HEK293T (cell line): ENCODE measurements around the gene NXNL1.

ENCODE experiments used
- CTCF ChIA-PET: fragments of 350-600 bp; formaldehyde crosslinking; extraction: SDS; loops from one replicate; lab custom pipeline; 2021; ENCODE audit warnings: antibody characterized with exemption, inconsistent platforms; lab: Yijun Ruan, JAX
- POLR2A ChIA-PET: fragments of 350-600 bp; formaldehyde crosslinking; extraction: SDS; loops from one replicate; lab custom pipeline; 2020; ENCODE audit warnings: antibody characterized with exemption, inconsistent platforms; lab: Yijun Ruan, JAX
- DNase-seq: peaks from one replicate; pipeline ENCODE4 v3.0.0; 2012; ENCODE audit warnings: mixed read lengths; ENCODE audit errors: extremely low spot score
- ARNT ChIP-seq: fragments of 450-650 bp; IDR thresholded peaks from 2 replicates; pipeline ENCODE4 v1.6.1; 2017; ENCODE audit warnings: mild to moderate bottlenecking
- BHLHE40 ChIP-seq: fragments of 450-650 bp; IDR thresholded peaks from 2 replicates; pipeline ENCODE4 v1.6.1; 2016; ENCODE audit warnings: mild to moderate bottlenecking, moderate library complexity, borderline replicate concordance
- CTBP1 ChIP-seq: fragments of 450-650 bp; IDR thresholded peaks from 2 replicates; pipeline ENCODE4 v1.6.1; 2016; ENCODE audit warnings: borderline replicate concordance
- ELF4 ChIP-seq: fragments of 450-650 bp; IDR thresholded peaks from 2 replicates; pipeline ENCODE4 v1.6.1; 2017; ENCODE audit warnings: antibody characterized with exemption
- FOXA1 ChIP-seq: fragments of 450-650 bp; IDR thresholded peaks from 2 replicates; pipeline ENCODE4 v1.6.1; 2016; ENCODE audit warnings: mild to moderate bottlenecking
- FOXK2 ChIP-seq: fragments of 450-650 bp; IDR thresholded peaks from 2 replicates; pipeline ENCODE4 v1.6.1; 2016; ENCODE audit warnings: mild to moderate bottlenecking
- FOXM1 ChIP-seq: fragments of 450-650 bp; IDR thresholded peaks from 2 replicates; pipeline ENCODE4 v1.6.1; 2017; ENCODE audit warnings: mild to moderate bottlenecking, borderline replicate concordance
- HDGF ChIP-seq: fragments of 450-650 bp; IDR thresholded peaks from 2 replicates; pipeline ENCODE4 v1.6.1; 2017; ENCODE audit warnings: antibody characterized with exemption, borderline replicate concordance
- L3MBTL2 ChIP-seq: fragments of 450-650 bp; conservative IDR thresholded peaks from 2 replicates; pipeline ENCODE4 v1.6.1; 2016; ENCODE audit warnings: mild to moderate bottlenecking
- LEF1 ChIP-seq: fragments of 450-650 bp; IDR thresholded peaks from 2 replicates; pipeline ENCODE4 v1.6.1; 2017; ENCODE audit warnings: mild to moderate bottlenecking, borderline replicate concordance
- NFRKB ChIP-seq: fragments of 450-650 bp; IDR thresholded peaks from 2 replicates; pipeline ENCODE4 v1.6.1; 2016; ENCODE audit warnings: mild to moderate bottlenecking, moderate library complexity
- PKNOX1 ChIP-seq: fragments of 450-650 bp; IDR thresholded peaks from 2 replicates; pipeline ENCODE4 v1.6.1; 2016
- SP1 ChIP-seq: fragments of 450-650 bp; IDR thresholded peaks from 2 replicates; pipeline ENCODE4 v1.6.1; 2017
- SUZ12 ChIP-seq: fragments of 450-650 bp; IDR thresholded peaks from 2 replicates; pipeline ENCODE4 v1.6.1; 2016; ENCODE audit warnings: mild to moderate bottlenecking
- TARDBP ChIP-seq: fragments of 450-650 bp; IDR thresholded peaks from 2 replicates; pipeline ENCODE4 v1.6.1; 2016
- ZNF384 ChIP-seq: fragments of 450-650 bp; IDR thresholded peaks from 2 replicates; pipeline ENCODE4 v1.6.1; 2016

Gene NXNL1

DNA sequence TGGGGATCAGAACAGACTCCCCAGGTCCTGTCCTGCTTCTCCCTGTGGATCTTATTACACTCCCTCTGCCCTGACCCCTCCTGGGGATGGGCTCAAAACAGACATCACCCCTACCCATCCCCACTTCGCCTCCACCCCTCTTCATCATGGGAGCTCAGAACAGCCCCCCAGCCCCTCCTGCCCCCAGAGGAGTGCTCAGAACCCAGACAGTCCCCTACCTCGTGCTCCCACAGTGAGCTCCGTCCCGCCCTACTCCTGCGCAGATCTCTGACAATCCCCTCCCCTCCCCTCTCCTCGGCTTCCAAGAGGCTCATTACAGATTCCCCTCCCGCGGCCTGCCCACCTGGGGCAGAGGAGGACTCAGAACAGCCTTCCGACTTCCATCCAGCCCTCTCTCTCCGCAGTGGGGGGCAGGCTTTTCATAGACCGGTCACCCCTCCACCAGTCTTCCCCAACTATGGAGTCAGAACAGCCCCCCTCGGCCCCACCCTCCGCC is 6.1 kb downstream of the NXNL1 start:
- DNase-seq, result no peak
- TF ChIP-seq TARDBP, result no peak
- no peak for TF ChIP-seq ARNT
- no peak for TF ChIP-seq HDGF
- no peak for TF ChIP-seq SP1
- no peak for TF ChIP-seq NFRKB
- no peak for TF ChIP-seq ELF4
- no peak for TF ChIP-seq BHLHE40
- TF ChIP-seq SUZ12, result no peak
- TF ChIP-seq LEF1, result no peak
- no peak for TF ChIP-seq L3MBTL2
- no peak for TF ChIP-seq PKNOX1
- no peak for TF ChIP-seq ZNF384
- TF ChIP-seq CTBP1, result no peak
- no peak for TF ChIP-seq FOXA1
- TF ChIP-seq FOXM1, result no peak
- TF ChIP-seq FOXK2, result no peak
- POLR2A ChIA-PET, result no interaction called here
- CTCF ChIA-PET, result interaction anchor here (0.6 to 1.4 kb wide), 2 partner anchors 41 to 119 kb away, joined by 4 read pairs; no protein-coding TSS in a partner anchor

GRCh38 chr19:17451820-17452219 is 8.9 kb downstream of the NXNL1 start:
- ChIA-PET CTCF (interaction anchor here (0.6 to 0.8 kb wide), 3 partner anchors 11 to 33 kb away, joined by 3 to 4 read pairs (median 3); no protein-coding TSS in a partner anchor), POLR2A (no interaction called here)
- no peak for TF ChIP-seq TARDBP
- no peak for TF ChIP-seq ELF4
- no peak for DNase-seq

DNA sequence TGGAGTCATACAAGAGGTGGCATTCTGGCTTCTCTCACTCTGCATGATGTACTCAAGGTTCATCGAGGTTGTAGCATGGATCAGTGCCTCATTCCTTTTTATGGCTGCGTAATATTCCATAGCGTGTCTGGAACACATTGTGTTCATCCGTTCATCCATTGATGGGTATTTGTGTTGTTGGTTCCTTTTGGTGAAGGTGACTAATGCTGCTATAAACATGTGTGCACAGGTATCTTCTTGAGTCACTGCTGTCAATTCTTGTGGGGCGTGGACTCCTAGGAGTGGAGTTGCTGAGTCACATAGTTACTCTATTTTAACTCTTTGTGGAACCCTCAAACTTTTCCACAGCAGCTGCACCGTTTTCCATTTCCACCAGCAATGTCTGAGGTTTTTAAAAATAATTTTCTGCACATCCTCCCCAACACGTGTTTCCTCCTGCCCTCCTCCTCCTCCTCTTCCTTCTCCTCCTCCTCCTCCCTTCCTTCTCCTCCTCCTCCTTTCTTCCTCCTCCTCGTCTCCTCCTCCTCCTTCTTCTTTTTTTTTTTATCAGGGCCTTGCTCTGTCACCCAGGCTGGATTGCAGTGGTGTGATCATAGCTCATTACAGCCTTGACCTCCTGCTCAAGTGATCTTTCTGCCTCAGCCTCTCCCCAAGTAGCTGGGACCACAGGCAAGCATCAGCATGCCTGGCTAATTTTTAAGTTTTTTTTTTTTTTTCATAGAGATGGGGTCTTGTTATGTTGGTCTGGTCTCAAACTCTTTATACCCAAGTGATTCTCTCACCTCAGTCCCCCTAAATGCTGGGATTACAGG is 10.3 kb downstream of the NXNL1 start:
- TF ChIP-seq SUZ12 (no peak), LEF1 (no peak), FOXA1 (no peak), ARNT (no peak), HDGF (no peak), BHLHE40 (no peak), L3MBTL2 (no peak), PKNOX1 (no peak), ELF4 (no peak), ZNF384 (no peak), FOXK2 (no peak), FOXM1 (no peak), CTBP1 (no peak), NFRKB (no peak)
- no peak for DNase-seq
- POLR2A ChIA-PET, result no interaction called here
- CTCF ChIA-PET, result interaction anchor here (0.6 to 0.7 kb wide), 3 partner anchors 10 to 211 kb away, joined by 3 to 5 read pairs (median 4); no protein-coding TSS in a partner anchor

- POLR2A ChIA-PET, result interaction anchor here (1.8 kb wide), 1 partner anchor 318 kb away, joined by 5 read pairs; no protein-coding TSS in a partner anchor
These were observed 12.4 kb downstream of the NXNL1 start, which contains the start of gene TMEM221 for GRCh38 chr19:17448131-17448967. Gene TMEM221, minus strand, starts transcription at chr19:17448668. Its CDS starts 206 bp downstream, at chr19:17448462.

GRCh38 chr19:17447704-17448130 is 13.0 kb downstream of the NXNL1 start:
- no peak for DNase-seq
- ChIA-PET CTCF (interaction anchor here (0.9 to 1.5 kb wide), 5 partner anchors 10 to 319 kb away, joined by 3 to 6 read pairs (median 4); no protein-coding TSS in a partner anchor), POLR2A (interaction anchor here (1.8 kb wide), 1 partner anchor 319 kb away, joined by 5 read pairs; no protein-coding TSS in a partner anchor)
- TF ChIP-seq ZNF384, result no peak
- no peak for TF ChIP-seq FOXK2
- TF ChIP-seq BHLHE40, result no peak
- TF ChIP-seq FOXA1, result no peak
- TF ChIP-seq NFRKB, result no peak
- no peak for TF ChIP-seq SP1
- no peak for TF ChIP-seq LEF1
- TF ChIP-seq PKNOX1, result no peak
- no peak for TF ChIP-seq ELF4
- TF ChIP-seq SUZ12, result no peak
- TF ChIP-seq CTBP1, result no peak
- TF ChIP-seq L3MBTL2, result no peak
- TF ChIP-seq FOXM1, result no peak
- TF ChIP-seq ARNT, result no peak
- no peak for TF ChIP-seq HDGF
- no peak for TF ChIP-seq TARDBP

More at GRCh38 chr19:17448131-17448967, 12.4 kb downstream of the NXNL1 start, which contains the start of gene TMEM221:
- DNase-seq, result peak; percentile 63
- TF ChIP-seq TARDBP (0 out of 2 replicates have a peak, but pooled peaks have one; percentile 16), FOXM1 (peak; percentile 30; the same call in 1 of the 2 replicates), LEF1 (no peak)
- CTCF ChIA-PET, result interaction anchor here (0.9 to 1.5 kb wide), 6 partner anchors 10 to 318 kb away, joined by 3 to 6 read pairs (median 4); partner anchors contain the start of gene NXNL1
